Measurements from ENCODE around the gene EOMES. TPM values are rescaled to one million over a fixed set of nuclear protein-coding genes. Genes with fewer than 3 reads are reported as not detected.
A peak's percentile ranks its signal among the peaks of the same experiment; 100 is the strongest.
"Not testable (repeated sequence)": the region's sequence is repeated elsewhere in the genome, so short reads cannot be mapped to it uniquely, and the experiment has no call there.

The EOMES gene
- total RNA-seq (2014; rRNA removed; shearing (Covaris generic)) = 0.09 TPM in 1 of 2 replicates, not detected in the other

GRCh38 chr3:27721717-27722564 is at the start of gene EOMES:
Gene EOMES, minus strand, starts transcription at chr3:27722323. Its CDS starts 29 bp downstream, at chr3:27722294.
- DNase-seq (ENCODE audit: low spot score) = peak; percentile 21

DNA sequence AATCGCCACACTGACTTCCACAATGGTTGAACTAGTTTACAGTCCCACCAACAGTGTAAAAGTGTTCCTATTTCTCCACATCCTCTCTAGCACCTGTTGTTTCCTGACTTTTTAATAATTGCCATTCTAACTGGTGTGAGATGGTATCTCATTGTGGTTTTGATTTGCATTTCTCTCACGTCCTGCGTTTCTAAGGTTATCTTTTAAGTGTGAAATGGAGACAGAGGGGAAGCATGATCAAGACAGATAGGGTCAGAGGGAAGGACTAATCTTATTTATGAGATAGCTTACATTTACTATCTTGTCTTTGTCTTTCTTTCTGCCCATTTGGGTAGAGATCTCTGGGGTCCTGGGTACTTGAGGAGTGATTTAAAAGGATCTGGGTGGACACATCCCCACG is 48.3 kb upstream of the EOMES start:
- not testable (repeated sequence) for DNase-seq (ENCODE audit: low spot score)

DNA sequence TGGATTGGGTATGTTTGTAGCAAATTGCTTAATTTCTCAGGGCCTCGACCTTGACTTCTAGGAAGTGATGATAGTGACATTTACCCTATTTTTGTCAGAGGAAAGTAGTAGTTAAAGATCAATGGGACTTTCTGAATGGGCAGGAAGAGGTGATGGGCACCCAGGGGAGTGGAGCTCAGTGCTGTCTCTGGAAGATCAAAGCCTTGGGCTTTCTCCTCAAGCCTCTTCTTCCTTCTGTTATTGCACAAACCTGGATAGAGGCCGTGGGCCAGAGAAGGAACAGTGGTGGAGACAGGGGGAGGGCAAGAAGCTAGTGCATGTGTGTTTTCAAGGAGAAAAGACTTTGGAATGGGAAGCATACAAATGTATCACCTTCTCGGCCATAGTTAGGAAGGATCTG is 44.9 kb upstream of the EOMES start:
- DNase-seq (ENCODE audit: low spot score) = no peak

DNA sequence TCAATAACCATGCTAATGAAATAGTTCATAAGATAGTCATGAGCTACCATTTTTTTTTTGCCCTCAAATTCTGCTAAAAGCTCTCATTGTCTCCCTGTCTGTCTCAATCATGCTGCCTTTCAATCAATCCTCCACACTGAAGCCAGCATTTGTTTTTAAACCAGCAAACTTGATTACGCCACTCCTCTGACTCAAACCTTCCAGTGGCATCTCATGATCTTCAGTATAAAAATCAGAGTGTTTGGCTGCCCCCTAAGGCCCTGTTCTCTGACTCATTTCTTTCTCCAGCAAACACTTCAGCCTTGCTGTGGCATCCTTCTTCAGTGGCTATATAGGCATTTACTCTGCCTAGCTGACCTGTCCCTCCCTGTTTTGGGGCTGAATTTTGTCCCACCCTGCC is 36.0 kb upstream of the EOMES start:
- DNase-seq (ENCODE audit: low spot score) = peak; percentile 81

GRCh38 chr3:27756877-27757276 is 34.8 kb upstream of the EOMES start:
- no peak for DNase-seq (ENCODE audit: low spot score)

- no peak for DNase-seq (ENCODE audit: low spot score)
Observed at GRCh38 chr3:27752926-27753325, 30.8 kb upstream of the EOMES start.

DNA sequence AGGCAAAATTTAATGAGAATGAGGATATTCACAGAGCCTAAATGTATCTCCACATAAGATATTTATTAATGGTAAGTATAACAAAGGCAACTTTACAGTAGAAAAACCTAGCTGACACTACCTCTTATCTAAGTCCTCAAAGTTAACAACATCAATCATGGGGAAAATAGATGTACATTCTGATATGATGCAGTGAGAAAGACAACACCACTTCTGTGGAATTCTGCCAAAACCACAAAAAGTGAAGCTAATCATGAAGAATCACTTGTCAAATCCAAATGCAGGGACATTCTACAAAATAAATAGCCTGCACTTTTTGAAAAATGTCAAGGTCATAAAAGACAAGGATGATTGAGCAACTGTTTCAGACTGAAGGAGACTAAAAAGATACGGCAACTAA is 27.5 kb upstream of the EOMES start:
- peak; percentile 36 for DNase-seq (ENCODE audit: low spot score)

- no peak for DNase-seq (ENCODE audit: low spot score)
Observed at GRCh38 chr3:27746838-27747237, 24.7 kb upstream of the EOMES start.

GRCh38 chr3:27740854-27741253 is 18.7 kb upstream of the EOMES start:
- no peak for DNase-seq (ENCODE audit: low spot score)

GRCh38 chr3:27737091-27737490 is 15.0 kb upstream of the EOMES start:
- DNase-seq (ENCODE audit: low spot score) = no peak

- no peak for DNase-seq (ENCODE audit: low spot score)
Observed at GRCh38 chr3:27730774-27731659, 8.9 kb upstream of the EOMES start.

DNA sequence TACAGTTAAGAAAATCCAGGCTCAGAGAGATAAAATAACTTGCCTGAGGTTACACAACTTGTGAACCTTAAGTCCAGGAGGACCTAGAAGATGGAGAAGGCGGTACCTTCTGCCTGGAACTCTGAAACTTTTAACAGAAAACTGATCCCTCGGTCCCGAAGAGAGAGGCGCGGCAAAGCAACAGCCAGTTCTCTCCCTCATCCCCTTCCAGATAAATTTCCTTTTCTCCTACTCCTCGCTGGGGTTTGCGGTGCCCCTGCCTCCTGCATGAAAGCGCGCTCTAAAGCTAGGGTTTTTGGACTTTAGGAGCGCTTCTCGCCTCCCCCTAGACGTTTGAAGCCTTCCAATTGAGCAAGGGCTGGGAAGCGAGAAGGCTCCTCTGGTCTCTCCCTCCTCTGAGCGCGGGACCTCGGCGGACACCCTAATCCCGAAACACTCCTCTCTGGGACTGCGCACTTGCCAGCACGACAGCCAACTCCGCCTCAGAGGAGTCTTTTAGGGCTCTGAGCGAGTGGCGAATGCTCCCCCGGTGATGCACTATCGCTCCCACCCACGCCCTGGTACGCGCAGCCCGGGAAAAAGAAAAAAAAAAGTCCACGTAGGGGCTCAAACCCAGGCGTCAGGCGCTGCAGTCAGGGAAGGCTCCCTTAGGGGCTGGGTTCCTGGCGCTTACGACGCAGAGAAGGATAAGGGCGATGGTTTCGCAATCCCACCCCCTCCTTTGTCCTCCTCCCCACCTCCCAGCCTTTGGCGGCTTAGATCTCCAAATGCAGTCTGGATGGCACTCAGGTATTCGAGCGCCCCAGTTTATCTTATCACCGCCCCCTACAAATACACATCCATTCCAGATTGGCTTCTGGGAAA is 7.9 kb upstream of the EOMES start:
- no peak for DNase-seq (ENCODE audit: low spot score)

DNA sequence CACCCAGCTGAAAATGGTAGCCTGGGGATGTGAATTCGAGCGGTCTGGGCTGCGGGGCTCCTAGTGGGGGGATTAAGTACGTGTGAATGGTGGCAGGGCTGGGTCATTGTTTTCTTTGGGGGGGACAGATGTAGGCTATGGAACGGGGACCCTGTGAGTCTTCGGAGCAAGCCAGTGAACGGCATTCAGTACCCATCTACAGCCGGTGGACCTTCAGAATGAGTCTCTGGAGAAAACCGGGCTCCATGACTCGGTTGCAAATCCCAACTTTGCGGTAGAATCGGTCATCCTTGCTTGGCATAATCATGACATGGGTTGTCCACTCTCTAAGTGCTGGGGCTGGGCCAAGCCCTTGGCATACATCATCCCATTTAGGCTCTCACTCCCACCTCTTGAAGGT is 7.2 kb upstream of the EOMES start:
- DNase-seq (ENCODE audit: low spot score) = no peak

GRCh38 chr3:27728195-27729087 is 6.3 kb upstream of the EOMES start:
- DNase-seq (ENCODE audit: low spot score) = no peak

DNA sequence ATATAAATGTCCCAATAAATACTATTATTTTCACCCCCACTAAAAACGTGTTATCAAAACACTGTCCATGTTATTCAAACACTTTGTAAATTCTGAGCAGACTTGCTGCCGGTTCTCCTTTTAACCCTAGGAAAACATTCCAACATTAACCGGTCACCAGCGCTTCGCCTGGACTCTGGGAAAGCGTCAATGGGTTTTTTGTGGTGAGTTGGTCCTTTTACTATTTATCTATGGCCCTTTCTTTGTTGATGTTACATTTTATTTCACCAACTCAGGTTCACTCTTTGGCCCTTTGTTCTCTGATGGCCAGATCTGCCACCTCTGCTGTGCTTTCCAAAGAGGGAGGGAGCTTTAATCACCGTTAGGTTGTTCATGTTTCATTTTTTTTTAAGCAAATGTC is 4.1 kb upstream of the EOMES start:
- DNase-seq (ENCODE audit: low spot score) = no peak

- DNase-seq (ENCODE audit: low spot score) = no peak
Observed at GRCh38 chr3:27724459-27725197, 2.5 kb upstream of the EOMES start.

DNA sequence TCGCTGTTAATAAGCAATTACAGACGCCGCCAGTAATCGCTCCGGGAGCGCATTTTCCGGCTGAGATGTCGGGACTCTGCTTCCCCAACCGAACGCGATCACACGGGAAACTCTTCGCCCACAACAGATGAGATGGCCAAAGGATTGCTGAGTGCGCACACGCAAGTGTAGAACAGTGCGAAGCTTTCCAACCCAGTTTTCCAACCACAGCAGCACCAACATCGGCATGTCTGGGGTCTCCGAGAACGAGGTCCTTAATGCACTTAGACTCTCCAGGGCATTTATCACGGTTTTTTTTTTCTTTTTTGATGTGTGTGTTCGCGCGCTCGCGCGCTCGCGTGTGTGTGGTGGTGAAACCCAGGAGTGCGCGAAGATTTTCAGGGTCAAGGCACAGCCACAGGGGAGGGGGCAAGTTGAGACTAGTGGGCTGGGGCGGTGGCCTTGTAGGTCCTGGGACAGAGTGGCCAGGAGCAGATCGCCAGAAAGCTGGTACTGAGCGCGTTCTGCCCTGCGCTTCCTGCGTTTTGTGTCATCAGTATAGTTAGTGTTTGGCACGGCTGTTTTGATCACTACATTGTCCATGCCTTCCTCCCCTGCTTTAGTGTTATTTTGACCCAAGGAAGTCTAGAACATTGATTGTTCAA is 1.8 kb upstream of the EOMES start:
- DNase-seq (ENCODE audit: low spot score) = no peak

DNA sequence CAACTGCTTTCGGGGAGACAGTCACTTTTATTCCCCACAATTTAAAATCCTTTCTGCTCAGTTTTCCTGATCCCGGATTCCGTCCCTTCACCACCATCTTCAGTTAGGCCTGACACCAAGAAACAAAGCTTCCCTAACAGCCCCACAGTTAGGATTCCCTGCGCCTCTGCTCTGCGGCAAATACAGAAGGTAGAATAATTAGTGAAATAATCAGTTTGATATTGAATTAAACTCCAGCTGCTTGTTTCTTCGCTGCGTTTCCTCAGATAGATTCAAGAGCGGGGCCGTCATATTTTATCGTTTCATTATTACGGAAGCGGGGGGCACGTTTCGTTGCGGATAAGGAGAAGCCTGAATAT is 1.3 kb upstream of the EOMES start:
- DNase-seq (ENCODE audit: low spot score) = no peak

DNA sequence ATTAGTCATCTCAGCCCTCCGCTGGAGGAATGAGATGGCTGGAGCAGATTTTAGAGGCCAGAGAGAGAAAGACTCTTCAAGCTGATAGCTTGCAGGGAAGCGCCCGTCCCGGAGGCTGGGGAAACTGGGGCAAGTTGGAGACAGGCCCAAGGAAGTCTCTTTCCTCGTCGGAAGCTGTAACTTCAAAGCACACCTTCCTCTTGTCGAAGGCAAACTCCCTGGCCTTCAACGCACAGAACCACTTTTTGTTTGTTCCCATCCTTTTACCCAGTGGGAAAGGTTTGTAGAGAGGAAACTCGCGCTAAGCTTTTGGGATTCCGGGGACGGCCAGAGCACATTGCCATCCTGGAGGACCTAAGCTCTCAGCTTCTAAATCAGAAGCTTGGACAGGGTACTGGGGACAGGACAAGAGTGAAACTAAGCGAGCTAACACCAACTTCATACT is 900 bp upstream of the EOMES start:
- DNase-seq (ENCODE audit: low spot score) = no peak

Data from A172 (cell line).